Hepatocyte (in vitro differentiated cells): ENCODE results near the gene TRIM17.

Source experiments
- EZH2 ChIP-seq: fragments of 200-600 bp; sonication (generic); IDR thresholded peaks from 2 replicates; pipeline ENCODE4 v1.6.1; 2016; ENCODE audit warnings: antibody characterized with exemption, mild to moderate bottlenecking, borderline replicate concordance
- TF ChIP-seq, protein P1 (sequence below): fragments of 200-600 bp; sonication (generic); IDR thresholded peaks from 2 replicates; pipeline ENCODE4 v1.5.1; 2016; ENCODE audit warnings: antibody characterized with exemption, mild to moderate bottlenecking; ENCODE audit not compliant: poor library complexity

DNA sequence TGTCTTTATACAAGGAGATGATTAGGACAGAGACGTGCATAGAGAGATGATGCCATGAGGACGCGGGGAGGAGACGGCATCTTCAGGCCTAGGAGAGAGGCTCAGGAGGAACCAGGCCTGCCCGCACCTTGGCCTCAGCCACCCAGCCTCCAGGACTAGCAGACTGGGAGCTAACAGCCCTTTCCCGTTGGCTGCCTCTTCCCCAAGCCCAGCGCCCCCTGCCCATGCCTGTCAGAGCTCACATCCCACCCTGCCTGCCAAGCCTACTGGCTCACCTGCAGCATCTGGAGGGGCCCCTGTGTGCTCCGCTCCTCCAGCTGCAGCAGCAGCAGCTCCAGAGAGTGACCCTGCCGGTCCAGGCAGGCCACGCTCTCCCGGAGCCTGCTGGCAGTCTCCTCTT is 6.0 kb downstream of the TRIM17 start:
- TF ChIP-seq, protein P1, sequence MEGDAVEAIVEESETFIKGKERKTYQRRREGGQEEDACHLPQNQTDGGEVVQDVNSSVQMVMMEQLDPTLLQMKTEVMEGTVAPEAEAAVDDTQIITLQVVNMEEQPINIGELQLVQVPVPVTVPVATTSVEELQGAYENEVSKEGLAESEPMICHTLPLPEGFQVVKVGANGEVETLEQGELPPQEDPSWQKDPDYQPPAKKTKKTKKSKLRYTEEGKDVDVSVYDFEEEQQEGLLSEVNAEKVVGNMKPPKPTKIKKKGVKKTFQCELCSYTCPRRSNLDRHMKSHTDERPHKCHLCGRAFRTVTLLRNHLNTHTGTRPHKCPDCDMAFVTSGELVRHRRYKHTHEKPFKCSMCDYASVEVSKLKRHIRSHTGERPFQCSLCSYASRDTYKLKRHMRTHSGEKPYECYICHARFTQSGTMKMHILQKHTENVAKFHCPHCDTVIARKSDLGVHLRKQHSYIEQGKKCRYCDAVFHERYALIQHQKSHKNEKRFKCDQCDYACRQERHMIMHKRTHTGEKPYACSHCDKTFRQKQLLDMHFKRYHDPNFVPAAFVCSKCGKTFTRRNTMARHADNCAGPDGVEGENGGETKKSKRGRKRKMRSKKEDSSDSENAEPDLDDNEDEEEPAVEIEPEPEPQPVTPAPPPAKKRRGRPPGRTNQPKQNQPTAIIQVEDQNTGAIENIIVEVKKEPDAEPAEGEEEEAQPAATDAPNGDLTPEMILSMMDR, result no peak
- TF ChIP-seq EZH2, result no peak
